B cell (primary cell): Measurements from ENCODE around the gene CNPPD1.

ENCODE experiments used
- EZH2 ChIP-seq: IDR thresholded peaks from 2 replicates; pipeline ENCODE4 v1.6.1; 2012; ENCODE audit warnings: borderline replicate concordance, low read depth, mild to moderate bottlenecking, moderate library complexity, low read length; ENCODE audit not compliant: insufficient read depth, poor library complexity, severe bottlenecking
- TF ChIP-seq, protein P1 (sequence below): fragments of 200-600 bp; IDR thresholded peaks from one replicate; pipeline ENCODE4 v1.8.0; 2022; ENCODE audit warnings: antibody characterized with exemption, mild to moderate bottlenecking

DNA sequence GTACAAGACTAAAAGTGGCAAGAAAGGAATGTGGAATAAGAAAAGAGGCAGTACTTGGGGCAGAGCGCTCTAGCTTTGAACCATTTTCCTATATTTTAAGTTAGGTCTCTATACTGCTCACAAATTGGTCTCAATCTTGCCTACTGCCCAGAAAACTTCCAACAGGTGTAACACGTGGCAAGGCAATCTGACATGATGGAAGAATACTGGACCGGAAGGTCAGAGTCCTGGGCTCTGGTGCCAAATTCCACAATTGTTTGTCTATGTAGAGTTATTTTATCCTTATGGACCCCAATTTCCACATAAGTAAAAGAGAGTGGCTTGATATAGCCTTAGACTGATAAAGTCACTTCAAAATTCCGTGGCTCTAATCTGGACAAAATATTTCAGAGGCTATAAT, 45.0 kb downstream of the CNPPD1 start:
- TF ChIP-seq, protein P1, sequence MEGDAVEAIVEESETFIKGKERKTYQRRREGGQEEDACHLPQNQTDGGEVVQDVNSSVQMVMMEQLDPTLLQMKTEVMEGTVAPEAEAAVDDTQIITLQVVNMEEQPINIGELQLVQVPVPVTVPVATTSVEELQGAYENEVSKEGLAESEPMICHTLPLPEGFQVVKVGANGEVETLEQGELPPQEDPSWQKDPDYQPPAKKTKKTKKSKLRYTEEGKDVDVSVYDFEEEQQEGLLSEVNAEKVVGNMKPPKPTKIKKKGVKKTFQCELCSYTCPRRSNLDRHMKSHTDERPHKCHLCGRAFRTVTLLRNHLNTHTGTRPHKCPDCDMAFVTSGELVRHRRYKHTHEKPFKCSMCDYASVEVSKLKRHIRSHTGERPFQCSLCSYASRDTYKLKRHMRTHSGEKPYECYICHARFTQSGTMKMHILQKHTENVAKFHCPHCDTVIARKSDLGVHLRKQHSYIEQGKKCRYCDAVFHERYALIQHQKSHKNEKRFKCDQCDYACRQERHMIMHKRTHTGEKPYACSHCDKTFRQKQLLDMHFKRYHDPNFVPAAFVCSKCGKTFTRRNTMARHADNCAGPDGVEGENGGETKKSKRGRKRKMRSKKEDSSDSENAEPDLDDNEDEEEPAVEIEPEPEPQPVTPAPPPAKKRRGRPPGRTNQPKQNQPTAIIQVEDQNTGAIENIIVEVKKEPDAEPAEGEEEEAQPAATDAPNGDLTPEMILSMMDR: no peak
- TF ChIP-seq EZH2: no peak
